ENCODE measurements around the gene LRRIQ4.

LRRIQ4 gene

DNA sequence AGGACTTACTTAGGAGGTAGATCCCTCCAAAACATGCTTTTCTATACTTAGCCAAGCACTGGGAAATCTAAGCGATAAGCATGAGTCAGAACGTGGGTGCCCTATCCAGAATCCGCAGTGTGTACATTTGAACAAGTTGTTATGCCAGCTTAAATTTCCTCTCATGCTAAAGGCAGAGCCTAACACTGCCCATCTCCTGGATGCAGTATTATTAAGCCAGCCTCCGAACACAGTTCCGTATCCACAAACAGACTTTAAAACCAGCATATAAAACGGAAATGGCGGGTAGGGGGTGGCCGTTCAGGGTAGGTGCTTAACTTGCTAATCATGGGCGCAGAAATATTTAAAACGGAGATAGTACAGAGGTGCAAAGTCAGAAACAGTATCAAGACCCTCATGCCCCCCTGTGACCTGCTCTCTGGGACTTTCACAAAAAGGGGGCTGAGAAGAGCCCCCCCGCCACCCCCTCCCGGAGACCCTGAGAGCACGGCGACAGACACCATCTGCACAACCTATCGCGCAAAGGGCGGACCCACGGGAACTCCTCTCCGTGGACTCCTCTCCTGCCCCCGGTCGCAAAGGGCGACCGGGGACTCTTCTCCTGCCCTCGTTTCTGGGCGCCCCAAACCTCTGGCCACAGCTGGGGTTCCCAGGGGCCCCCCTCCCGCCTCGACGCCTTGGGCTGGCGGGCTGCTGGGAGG is 889 bp upstream of the LRRIQ4 start:
- peak in 1 of 2 donors; percentile 9 for DNase-seq

DNA sequence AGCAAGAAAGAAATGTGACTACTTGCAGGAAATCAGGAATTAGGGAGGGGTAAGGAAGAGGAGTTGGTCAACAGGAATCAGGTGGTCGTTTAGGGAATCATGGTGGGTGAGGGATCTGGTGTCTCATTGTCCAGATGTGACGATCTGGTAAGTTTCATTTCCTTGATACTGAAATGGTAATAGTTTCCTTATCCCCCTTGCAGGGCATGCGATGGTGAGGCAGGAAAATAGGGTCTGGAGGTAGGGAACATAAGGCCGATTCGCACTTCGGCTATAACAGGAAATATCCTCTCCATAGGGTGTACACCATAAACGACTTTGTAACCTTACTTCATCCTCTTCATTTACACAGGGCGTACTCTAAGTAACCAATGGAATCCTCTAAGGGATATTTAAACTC is 608 bp downstream of the LRRIQ4 start:
- peak in 1 of 2 donors; percentile 7 for DNase-seq

GRCh38 chr3:169813757-169814517 is 1.3 kb downstream of the LRRIQ4 start:
- DNase-seq, result peak; percentile 82 to 88

- no peak for DNase-seq
Measured at GRCh38 chr3:169815590-169816150, 3.0 kb downstream of the LRRIQ4 start.

DNA sequence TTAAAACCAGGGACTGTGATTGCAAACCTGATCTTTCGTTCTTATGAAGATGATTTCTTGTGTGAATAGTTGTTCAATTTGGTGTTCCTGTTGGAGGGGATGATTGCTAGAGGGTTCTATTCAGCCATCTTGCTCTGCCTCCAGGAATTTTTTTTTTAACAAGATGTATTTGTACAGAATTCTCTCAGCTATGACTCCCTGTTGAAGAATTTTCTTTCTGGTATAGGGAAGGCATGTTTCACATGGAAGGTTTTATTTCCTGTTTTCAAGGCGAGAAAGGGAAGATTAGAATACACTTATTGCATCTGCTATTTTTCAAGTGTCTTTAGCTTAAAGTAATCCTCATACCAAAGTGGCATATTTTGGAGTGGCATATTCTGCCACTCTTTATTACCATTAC is 5.6 kb downstream of the LRRIQ4 start:
- no peak for DNase-seq

- DNase-seq, result no peak
Measured at GRCh38 chr3:169822091-169822490, 9.4 kb downstream of the LRRIQ4 start.

- DNase-seq, result no peak
Measured at GRCh38 chr3:169822540-169822939, 9.9 kb downstream of the LRRIQ4 start.

DNA sequence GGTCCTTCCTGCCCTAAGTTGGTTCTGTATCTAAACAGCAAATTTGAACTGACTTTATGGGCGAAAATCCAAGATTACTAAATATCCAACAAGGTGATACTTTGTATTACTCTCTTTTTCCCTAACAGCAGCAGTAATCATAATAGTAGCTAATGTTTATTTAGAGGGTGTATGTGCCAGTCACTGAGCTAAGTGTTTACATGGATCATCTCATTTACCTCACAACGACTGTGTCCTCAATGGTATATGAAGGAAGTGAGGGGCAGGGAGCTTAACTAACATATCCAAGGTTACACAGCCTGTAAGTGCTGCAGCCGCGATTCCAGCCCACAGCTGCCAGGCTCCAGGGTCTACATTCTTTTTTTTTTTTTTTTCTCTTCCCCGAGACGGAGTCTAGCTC is 10.3 kb downstream of the LRRIQ4 start:
- DNase-seq, result no peak

DNA sequence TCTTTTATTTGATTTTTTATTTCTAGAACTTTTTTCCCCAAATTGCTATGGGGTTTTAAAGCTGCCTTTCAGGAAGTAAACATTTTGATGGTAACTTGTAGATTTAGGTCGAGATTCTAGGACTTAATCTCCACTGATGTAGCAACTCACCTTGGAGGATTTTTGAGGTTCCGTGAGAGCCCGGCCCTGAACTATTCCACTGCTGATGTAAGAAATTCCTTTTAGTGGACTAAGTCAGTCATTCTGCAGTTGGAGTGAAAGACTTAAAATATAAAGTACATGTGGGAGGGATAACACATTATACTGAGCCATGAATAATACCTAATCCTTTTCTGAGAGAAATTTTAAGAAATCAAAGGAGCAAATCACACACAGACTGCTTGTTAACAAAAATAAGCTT is 12.6 kb downstream of the LRRIQ4 start:
- DNase-seq, result no peak

GRCh38 chr3:169827712-169828111 is 15.0 kb downstream of the LRRIQ4 start:
- no peak for DNase-seq

DNA sequence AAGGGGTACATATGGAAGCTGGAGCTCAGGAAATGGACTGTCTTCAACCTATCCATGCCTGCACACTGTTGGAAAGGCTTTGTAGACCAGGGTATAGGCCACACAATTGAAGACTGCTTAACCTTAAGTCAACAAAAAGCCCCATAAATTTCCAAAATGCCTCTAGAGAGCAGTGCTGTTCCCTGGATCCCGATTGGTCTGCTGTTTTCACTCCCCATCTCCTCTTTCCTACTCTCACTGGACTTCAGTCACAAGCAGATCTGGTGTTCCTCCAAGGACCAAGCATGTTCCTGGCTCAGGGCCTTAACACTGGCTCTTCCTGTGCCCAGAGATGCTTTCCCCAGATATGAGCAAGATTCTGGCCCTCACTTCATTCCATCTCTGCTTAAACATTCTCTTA is 22.9 kb downstream of the LRRIQ4 start:
- DNase-seq, result no peak

- no peak for DNase-seq
Measured at GRCh38 chr3:169836078-169836941, 23.6 kb downstream of the LRRIQ4 start.

- no peak for DNase-seq
Measured at GRCh38 chr3:169836942-169837275, 24.2 kb downstream of the LRRIQ4 start.

- DNase-seq, result no peak
Measured at GRCh38 chr3:169838511-169839030, 25.9 kb downstream of the LRRIQ4 start.

GRCh38 chr3:169841171-169841570 is 28.5 kb downstream of the LRRIQ4 start:
- DNase-seq, result no peak

GRCh38 chr3:169842960-169843359 is 30.3 kb downstream of the LRRIQ4 start:
- DNase-seq, result no peak

DNA sequence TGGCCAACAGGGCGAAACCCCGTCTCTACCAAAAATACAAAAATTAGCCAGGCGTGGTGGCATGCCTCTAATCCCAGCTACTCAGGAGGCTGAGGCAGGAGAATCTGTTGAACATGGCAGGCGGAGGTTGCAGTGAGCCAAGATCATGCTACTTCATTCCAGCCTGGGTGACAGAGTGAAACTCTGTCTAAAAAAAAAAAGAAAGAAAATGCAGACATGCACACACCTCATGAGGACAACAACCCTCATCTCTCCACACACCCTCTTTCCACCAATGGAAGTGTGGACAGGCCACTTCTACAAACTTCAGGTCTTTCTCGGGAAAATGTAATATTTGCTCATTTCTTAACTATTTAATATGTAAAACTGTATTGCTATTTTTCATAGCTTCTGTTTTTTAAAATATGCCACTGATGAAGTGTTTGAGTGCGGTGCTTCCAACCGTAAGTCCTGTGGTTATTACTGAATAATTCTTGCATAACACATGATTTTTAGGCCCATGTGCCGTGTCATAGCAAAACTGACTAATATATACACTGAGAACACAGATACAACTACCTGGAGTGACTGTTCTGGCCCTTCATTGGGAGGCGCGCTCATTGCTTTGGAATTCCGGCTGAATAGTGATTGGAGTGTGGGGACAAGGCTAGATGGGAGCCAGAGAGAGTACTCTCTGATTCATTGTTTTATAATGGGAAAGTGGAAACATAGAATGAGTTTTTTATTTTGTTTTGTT is 34.0 kb downstream of the LRRIQ4 start:
- DNase-seq, result no peak

DNA sequence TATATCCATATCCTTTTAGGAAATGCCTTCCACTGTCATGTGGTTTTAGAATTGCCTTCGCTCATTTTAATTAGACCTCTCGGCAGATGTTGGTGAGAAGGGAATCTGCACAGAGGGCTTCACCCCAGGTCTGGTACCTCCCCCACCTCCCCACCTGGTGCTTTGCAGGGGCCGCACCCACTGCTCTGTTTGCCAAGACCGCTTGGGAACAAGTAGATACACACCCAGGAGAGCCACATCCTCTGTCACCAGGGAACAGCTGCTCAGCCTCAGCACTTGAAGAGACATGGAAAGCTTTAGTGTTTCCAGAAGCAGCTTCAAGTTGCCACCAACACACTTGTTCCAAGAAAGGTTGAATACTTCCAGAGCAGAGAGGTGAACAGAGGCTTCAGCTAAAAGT is 35.2 kb downstream of the LRRIQ4 start:
- DNase-seq, result no peak

DNA sequence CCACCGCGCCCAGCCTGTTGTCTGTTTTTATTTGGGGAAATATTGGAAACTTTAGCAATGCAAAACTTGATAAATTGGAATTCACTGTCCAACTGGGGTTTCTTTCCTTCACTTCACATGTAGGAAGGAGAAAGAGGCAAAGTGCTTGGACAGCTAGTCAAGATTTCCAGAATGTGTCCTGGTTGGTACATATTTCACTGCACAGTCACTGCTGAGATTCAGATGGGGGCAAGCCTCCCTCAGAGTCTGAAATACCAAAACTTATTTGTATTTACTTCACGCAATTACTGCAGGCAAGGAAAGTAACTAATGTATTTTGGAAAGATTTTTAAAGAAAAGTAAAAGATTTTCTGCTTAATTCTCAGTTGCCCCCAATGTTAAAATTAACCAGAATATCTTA is 36.1 kb downstream of the LRRIQ4 start:
- no peak for DNase-seq

DNA sequence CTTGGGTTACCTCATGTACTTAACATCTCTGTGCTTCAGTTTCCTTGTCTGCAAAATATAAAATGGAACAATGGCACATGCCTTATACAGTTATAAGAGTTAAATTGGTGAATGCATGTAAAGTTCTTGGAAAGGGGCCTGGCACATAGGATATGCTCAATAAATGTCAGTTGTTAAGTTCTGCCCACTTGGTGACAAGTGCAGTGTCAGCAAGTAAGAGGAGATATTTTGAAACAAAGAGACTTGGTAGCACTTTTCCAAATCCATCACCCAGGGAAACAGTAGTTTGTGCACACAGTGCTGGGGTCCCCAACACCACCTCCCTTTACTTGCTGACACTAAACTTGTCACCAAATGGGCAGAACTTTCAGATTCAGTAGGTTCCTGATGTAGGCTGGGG is 37.9 kb downstream of the LRRIQ4 start:
- no peak for DNase-seq

DNA sequence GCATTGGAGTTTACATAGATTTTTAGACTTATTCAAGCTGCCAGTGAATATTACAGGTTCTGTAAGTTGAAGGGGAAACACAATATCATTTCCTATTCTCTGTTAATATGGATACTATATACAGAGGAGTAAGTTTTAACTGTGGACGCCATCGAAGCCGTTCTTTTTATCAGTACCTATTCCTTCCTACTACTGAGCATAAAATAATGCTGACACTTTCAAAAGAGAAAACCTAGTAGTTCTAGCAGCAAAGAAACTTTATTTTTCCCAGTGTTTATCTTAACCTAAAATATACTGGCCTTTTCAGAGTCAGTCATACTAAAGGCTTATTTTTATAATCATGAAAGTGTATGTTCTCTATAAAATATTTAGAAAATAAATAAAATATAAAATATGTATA is 42.8 kb downstream of the LRRIQ4 start:
- DNase-seq, result no peak

DNA sequence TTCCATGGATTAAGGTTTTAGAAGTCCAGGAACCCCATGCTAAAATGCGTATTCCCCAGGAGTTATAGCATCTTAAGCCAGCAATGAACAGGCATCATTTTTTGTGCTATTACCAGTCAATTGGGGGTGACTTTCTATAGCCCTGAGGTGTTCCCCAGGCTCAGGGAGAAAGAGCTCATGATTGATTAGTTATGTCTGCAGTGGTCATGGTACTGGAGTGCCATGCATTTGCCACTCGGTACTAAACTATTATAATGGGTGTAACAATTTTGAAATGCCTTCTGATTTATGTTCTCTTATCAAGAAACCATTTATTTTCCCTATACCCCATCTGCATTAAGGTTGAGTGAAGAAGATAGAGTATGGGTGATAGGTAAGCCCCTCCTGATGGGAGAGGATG is 45.1 kb downstream of the LRRIQ4 start:
- no peak for DNase-seq
